HepG2 (cell line): Measurements from ENCODE around the gene CHPF. TPM values are rescaled to one million over a fixed set of nuclear protein-coding genes. Genes with fewer than 3 reads are reported as not detected.

Source experiments
- EED ChIP-seq: sonication (generic); formaldehyde crosslinking; IDR thresholded peaks from 2 replicates; pipeline ENCODE4 v1.5.0; 2020; ENCODE audit warnings: mild to moderate bottlenecking, missing genetic modification reagents
- MXD1 ChIP-seq: sonication (generic); formaldehyde crosslinking; IDR thresholded peaks from 2 replicates; pipeline ENCODE4 v1.4.0; 2020; ENCODE audit warnings: mild to moderate bottlenecking, missing genetic modification reagents
- NCOA2 ChIP-seq: sonication (generic); formaldehyde crosslinking; IDR thresholded peaks from 2 replicates; pipeline ENCODE4 v1.8.0; 2022; ENCODE audit warnings: inconsistent platforms
- PAX8 ChIP-seq: sonication (generic); formaldehyde crosslinking; IDR thresholded peaks from 2 replicates; pipeline ENCODE4 v1.8.0; 2022; ENCODE audit warnings: mild to moderate bottlenecking, missing genetic modification reagents, borderline replicate concordance
- PTBP1 ChIP-seq: fragments of 200-400 bp; formaldehyde crosslinking; IDR thresholded peaks from 2 replicates; pipeline ENCODE4 v1.6.1; 2018; ENCODE audit warnings: low read length, low read depth; ENCODE audit not compliant: poor library complexity, severe bottlenecking
- REST ChIP-seq, 2 experiments: IDR thresholded peaks; 2 replicates each; pipeline ENCODE4 v1.6.1; 2011 to 2012; ENCODE audit warnings: low read length in 2 of 2, borderline replicate concordance in 1 of 2, low read depth in 1 of 2, mild to moderate bottlenecking in 1 of 2, moderate library complexity in 1 of 2
- SRY ChIP-seq: sonication (generic); formaldehyde crosslinking; IDR thresholded peaks from 2 replicates; pipeline ENCODE4 v1.8.0; 2022; ENCODE audit warnings: mild to moderate bottlenecking, missing genetic modification reagents
- ZNF333 ChIP-seq: sonication (generic); formaldehyde crosslinking; IDR thresholded peaks from 2 replicates; pipeline ENCODE4 v1.4.0; 2020; ENCODE audit warnings: mild to moderate bottlenecking, missing genetic modification reagents, borderline replicate concordance
- ZNF451 ChIP-seq: sonication (generic); formaldehyde crosslinking; IDR thresholded peaks from 2 replicates; pipeline ENCODE4 v1.5.0; 2020; ENCODE audit warnings: mild to moderate bottlenecking, missing genetic modification reagents
- ZNF782 ChIP-seq: sonication (generic); formaldehyde crosslinking; IDR thresholded peaks from 2 replicates; pipeline ENCODE4 v1.4.0; 2020; ENCODE audit warnings: missing genetic modification reagents, mild to moderate bottlenecking, borderline replicate concordance
- ZNF850 ChIP-seq: sonication (generic); formaldehyde crosslinking; conservative IDR thresholded peaks from 2 replicates; pipeline ENCODE4 v1.9.0; 2021; ENCODE audit warnings: mild to moderate bottlenecking, missing genetic modification reagents
- polyA plus RNA-seq, 8 experiments: library from polyadenylated mRNA; depleted of rRNA in 3 of 8; stranded (reverse) in 7 of 8; unstranded in 1 of 8; fragments of >200 nt; fragmentation: Illumina TruSeq in 4 of 8; extraction: Trizol in 4 of 8; gene quantifications; 2 replicates each; pipeline versions ENCODE4 v1.2.1 to v1.2.3, GENCODE V29; 2011 to 2016; ENCODE audit warnings: low read depth in 4 of 8, missing spikeins in 1 of 8, mixed read lengths in 1 of 8; ENCODE audit not compliant: insufficient read depth in 1 of 8
- total RNA-seq, 5 experiments: library from RNA; depleted of rRNA; stranded (reverse); fragments of >200 nt; fragmentation: Illumina TruSeq; extraction: Trizol; gene quantifications; 2 replicates each; pipeline ENCODE4 v1.2.3, GENCODE V29; 2016; ENCODE audit warnings: low read depth in 1 of 5
- TF ChIP-seq, protein P1 (sequence below): sonication (generic); formaldehyde crosslinking; IDR thresholded peaks from 2 replicates; pipeline ENCODE4 v1.5.0; 2020; ENCODE audit warnings: missing genetic modification reagents
- TF ChIP-seq, protein P2 (sequence below): sonication (generic); formaldehyde crosslinking; IDR thresholded peaks from 2 replicates; pipeline ENCODE4 v1.8.0; 2022; ENCODE audit warnings: missing genetic modification reagents, mild to moderate bottlenecking, inconsistent platforms, borderline replicate concordance
- TF ChIP-seq, protein P3 (sequence below): sonication (generic); formaldehyde crosslinking; IDR thresholded peaks from 2 replicates; pipeline ENCODE4 v1.5.1; 2020; ENCODE audit warnings: missing genetic modification reagents, mild to moderate bottlenecking, borderline replicate concordance
- TF ChIP-seq, protein P4 (sequence below): sonication (generic); formaldehyde crosslinking; IDR thresholded peaks from 2 replicates; pipeline ENCODE4 v1.5.1; 2020; ENCODE audit warnings: missing genetic modification reagents, mild to moderate bottlenecking, borderline replicate concordance
- TF ChIP-seq, protein P5 (sequence below): sonication (generic); formaldehyde crosslinking; IDR thresholded peaks from 2 replicates; pipeline ENCODE4 v1.5.0; 2020; ENCODE audit warnings: missing genetic modification reagents

Gene CHPF
- total and polyA plus RNA-seq, 2 of the 13 experiments (the other 11 are each of a cell fraction or from before 2014, with no cell fraction given): 79.6 to 111 TPM

DNA sequence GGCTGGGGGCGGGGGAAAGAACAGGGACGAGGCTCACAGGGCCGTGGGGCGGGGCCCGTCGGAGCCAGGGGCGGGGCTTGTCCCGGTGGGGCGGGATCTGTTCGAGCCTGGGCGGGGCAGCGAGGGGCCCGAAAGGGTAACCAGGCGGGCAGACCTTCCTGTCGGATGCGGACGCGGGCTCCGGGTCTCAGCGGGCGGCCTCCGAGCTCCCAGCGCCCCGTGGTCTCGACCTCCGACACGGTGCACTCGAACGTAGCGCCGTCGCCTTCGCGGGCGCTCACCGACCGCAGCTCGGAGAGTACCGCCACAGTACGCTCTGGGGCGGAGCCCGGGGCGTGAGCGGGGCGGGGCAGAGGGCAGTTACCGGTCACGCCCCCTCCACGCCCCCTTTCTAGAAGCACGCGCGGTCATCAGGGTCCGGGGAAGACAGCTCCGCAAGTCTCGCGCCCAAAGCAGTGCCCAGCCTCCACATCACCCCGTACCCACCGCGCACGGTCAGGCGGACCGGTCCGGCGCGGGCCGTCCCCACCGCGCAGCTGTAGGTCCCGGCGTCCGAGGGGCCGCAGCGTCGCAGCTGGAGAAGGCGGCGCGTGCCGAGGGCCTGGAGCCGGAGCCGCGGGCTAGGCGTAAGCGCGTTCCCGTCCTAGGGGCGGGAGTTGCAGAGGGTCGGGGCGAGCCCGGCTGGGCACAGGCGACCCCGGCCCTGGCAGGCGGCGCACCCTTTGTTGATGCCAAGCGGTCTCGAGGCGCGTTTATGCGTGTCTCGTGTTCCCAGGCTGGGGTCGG, 9.0 kb upstream of the CHPF start (continued):
- TF ChIP-seq, protein P1, sequence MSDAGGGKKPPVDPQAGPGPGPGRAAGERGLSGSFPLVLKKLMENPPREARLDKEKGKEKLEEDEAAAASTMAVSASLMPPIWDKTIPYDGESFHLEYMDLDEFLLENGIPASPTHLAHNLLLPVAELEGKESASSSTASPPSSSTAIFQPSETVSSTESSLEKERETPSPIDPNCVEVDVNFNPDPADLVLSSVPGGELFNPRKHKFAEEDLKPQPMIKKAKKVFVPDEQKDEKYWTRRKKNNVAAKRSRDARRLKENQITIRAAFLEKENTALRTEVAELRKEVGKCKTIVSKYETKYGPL: no peak
- TF ChIP-seq PTBP1 (no peak), REST (IDR thresholded peaks at IDR 0.05; ENCODE audit: borderline replicate concordance in 1 of 2, low read depth in 1 of 2, low read length in 2 of 2) (peak in 1 of 2 experiments; percentile 13; a peak in 1 of 4 replicates), SRY (peak; percentile 48; the same call in 1 of the 2 replicates), NCOA2 (CRISPR knock-in tag) (no peak; the same call in 1 of the 2 replicates), MXD1 (CRISPR knock-in tag) (peak; percentile 86), ZNF451 (CRISPR knock-in tag) (peak; percentile 96), ZNF850 (no peak), EED (CRISPR knock-in tag) (peak; percentile 99), PAX8 (peak; percentile 72; the same call in 1 of the 2 replicates), ZNF782 (CRISPR knock-in tag) (peak; percentile 57), ZNF333 (CRISPR knock-in tag) (peak; percentile 47; the same call in 1 of the 2 replicates)
- TF ChIP-seq, protein P2, sequence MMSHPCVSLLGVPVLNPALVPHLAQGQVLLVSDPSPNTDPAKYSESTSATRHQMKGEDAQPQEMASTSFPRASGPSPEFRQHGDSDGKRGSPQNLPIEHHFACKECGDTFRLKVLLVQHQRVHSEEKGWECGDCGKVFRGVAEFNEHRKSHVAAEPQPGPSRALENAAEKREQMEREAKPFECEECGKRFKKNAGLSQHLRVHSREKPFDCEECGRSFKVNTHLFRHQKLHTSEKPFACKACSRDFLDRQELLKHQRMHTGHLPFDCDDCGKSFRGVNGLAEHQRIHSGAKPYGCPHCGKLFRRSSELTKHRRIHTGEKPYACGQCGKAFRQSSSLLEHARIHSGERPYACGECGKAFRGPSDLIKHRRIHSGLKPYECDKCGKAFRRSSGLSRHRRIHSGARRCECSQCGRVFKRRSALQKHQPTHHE: peak; percentile 43; the same call in 1 of the 2 replicates
- TF ChIP-seq, protein P3, sequence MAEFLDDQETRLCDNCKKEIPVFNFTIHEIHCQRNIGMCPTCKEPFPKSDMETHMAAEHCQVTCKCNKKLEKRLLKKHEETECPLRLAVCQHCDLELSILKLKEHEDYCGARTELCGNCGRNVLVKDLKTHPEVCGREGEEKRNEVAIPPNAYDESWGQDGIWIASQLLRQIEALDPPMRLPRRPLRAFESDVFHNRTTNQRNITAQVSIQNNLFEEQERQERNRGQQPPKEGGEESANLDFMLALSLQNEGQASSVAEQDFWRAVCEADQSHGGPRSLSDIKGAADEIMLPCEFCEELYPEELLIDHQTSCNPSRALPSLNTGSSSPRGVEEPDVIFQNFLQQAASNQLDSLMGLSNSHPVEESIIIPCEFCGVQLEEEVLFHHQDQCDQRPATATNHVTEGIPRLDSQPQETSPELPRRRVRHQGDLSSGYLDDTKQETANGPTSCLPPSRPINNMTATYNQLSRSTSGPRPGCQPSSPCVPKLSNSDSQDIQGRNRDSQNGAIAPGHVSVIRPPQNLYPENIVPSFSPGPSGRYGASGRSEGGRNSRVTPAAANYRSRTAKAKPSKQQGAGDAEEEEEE (CRISPR knock-in tag): no peak; the same call in 1 of the 2 replicates
- TF ChIP-seq, protein P4, sequence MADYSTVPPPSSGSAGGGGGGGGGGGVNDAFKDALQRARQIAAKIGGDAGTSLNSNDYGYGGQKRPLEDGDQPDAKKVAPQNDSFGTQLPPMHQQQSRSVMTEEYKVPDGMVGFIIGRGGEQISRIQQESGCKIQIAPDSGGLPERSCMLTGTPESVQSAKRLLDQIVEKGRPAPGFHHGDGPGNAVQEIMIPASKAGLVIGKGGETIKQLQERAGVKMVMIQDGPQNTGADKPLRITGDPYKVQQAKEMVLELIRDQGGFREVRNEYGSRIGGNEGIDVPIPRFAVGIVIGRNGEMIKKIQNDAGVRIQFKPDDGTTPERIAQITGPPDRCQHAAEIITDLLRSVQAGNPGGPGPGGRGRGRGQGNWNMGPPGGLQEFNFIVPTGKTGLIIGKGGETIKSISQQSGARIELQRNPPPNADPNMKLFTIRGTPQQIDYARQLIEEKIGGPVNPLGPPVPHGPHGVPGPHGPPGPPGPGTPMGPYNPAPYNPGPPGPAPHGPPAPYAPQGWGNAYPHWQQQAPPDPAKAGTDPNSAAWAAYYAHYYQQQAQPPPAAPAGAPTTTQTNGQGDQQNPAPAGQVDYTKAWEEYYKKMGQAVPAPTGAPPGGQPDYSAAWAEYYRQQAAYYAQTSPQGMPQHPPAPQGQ: no peak
- TF ChIP-seq, protein P5, sequence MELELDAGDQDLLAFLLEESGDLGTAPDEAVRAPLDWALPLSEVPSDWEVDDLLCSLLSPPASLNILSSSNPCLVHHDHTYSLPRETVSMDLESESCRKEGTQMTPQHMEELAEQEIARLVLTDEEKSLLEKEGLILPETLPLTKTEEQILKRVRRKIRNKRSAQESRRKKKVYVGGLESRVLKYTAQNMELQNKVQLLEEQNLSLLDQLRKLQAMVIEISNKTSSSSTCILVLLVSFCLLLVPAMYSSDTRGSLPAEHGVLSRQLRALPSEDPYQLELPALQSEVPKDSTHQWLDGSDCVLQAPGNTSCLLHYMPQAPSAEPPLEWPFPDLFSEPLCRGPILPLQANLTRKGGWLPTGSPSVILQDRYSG (CRISPR knock-in tag): no peak
